ENCODE results near the gene PPP6R2. TPM values are rescaled to one million over a fixed set of nuclear protein-coding genes. Genes with fewer than 3 reads are reported as not detected.

The PPP6R2 gene
- total RNA-seq, 1 donor: 61.2 TPM

DNA sequence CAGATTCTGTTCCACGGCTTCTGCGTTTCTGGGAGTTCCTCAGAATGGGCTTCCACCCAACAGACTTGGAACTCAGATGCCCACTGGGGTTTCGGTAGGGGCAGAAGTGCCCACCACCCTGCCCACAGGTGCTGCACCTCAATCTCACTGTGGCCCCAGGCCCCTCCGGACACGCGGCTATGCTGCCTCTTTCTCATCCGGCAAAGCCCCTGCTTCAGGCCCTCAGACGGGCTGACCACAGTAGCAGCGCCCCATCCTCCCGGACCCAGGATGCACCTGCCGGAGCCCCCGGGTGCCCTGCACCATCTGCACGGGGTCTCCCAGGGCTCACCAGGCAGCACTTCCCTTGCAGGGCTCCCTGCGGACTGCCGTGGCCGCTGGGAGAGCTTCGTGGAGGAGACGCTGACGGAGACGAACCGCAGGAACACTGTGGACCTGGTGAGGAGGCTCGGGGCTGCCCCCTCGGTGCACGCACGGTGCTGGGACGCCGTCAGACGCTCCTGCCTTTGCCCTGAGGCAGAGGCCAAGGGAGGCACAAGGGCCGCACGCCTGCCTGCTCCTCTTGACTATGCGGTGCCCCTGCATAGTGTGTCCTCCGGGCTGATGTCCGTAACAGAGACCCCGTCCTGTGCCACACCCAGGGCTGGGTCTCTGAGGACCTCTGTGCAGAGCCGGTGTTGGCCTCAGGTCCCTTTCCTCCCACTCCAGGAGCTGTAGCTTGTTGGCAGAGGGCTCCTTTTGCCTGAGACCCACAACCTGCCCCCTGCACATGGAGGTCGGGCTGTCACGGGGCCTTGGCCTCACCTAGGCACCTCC is 93.1 kb downstream of the PPP6R2 start:
- H2AFZ ChIP-seq (ENCODE audit: low read length): no peak overlapping the region
- no peak overlapping the region for H3K4me2 ChIP-seq (ENCODE audit: insufficient read depth, low read length)
- no peaks in the 10 kb centered on the region for H3K9me3 ChIP-seq (ENCODE audit: low read depth, low read length)
- H4K20me1 ChIP-seq (ENCODE audit: insufficient read depth, low read length): peaks cover 5% of the 10 kb centered on the region
- peaks cover 36% of the 10 kb centered on the region for H3K36me3 ChIP-seq (ENCODE audit: insufficient read depth, low read length)
- H3K79me2 ChIP-seq (ENCODE audit: insufficient read depth, low read length): no peaks in the 10 kb centered on the region
- no peaks in the 10 kb centered on the region for H3K4me1 ChIP-seq (ENCODE audit: insufficient read depth, low read length)
- peak; percentile 58 for DNase-seq (ENCODE audit: insufficient read length, low spot score, missing footprints)
- H3K4me3 ChIP-seq (ENCODE audit: insufficient read depth, low read length): no peak overlapping the region
- no peaks in the 10 kb centered on the region for H3K27me3 ChIP-seq (ENCODE audit: insufficient read depth, low read length)
- no peak overlapping the region for H3K27ac ChIP-seq (ENCODE audit: low read depth, low read length)
- TF ChIP-seq, protein P1, sequence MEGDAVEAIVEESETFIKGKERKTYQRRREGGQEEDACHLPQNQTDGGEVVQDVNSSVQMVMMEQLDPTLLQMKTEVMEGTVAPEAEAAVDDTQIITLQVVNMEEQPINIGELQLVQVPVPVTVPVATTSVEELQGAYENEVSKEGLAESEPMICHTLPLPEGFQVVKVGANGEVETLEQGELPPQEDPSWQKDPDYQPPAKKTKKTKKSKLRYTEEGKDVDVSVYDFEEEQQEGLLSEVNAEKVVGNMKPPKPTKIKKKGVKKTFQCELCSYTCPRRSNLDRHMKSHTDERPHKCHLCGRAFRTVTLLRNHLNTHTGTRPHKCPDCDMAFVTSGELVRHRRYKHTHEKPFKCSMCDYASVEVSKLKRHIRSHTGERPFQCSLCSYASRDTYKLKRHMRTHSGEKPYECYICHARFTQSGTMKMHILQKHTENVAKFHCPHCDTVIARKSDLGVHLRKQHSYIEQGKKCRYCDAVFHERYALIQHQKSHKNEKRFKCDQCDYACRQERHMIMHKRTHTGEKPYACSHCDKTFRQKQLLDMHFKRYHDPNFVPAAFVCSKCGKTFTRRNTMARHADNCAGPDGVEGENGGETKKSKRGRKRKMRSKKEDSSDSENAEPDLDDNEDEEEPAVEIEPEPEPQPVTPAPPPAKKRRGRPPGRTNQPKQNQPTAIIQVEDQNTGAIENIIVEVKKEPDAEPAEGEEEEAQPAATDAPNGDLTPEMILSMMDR (IDR thresholded peaks at IDR 0.05; ENCODE audit: extremely low read depth, low read depth, low read length): no peak

DNA sequence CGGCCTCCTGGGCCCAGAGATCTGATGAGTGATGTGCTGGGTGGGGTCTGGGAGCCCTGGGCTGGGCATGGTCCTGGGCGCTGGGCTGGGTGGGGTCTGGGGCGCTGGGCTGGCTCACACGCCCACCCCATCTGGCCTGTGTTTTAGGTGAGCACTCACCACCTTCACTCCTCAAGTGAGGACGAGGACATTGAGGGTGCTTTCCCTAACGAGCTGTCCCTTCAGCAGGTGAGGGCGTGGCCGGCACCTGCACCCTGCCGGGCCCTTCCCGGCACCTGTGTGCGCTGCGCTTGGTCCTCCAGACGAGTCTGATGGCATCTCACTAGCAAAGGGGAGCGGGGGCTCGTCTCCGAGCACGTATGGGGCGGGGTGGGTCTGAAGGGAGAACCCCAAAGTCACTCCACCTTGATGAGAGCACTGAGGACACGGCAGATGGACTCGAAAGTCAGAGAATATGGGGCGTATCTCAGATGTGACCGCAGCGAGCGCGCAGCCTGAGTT is 93.8 kb downstream of the PPP6R2 start:
- no peak overlapping the region for H3K4me3 ChIP-seq (ENCODE audit: insufficient read depth, low read length)
- peak; percentile 54 for DNase-seq (ENCODE audit: insufficient read length, low spot score, missing footprints)
- H3K9me3 ChIP-seq (ENCODE audit: low read depth, low read length): no peaks in the 10 kb centered on the region
- H3K36me3 ChIP-seq (ENCODE audit: insufficient read depth, low read length): peaks cover 30% of the 10 kb centered on the region
- peaks cover 3% of the 10 kb centered on the region for H4K20me1 ChIP-seq (ENCODE audit: insufficient read depth, low read length)
- no peaks in the 10 kb centered on the region for H3K79me2 ChIP-seq (ENCODE audit: insufficient read depth, low read length)
- no peak overlapping the region for H2AFZ ChIP-seq (ENCODE audit: low read length)
- H3K27ac ChIP-seq (ENCODE audit: low read depth, low read length): no peak overlapping the region
- H3K4me2 ChIP-seq (ENCODE audit: insufficient read depth, low read length): no peak overlapping the region
- no peaks in the 10 kb centered on the region for H3K27me3 ChIP-seq (ENCODE audit: insufficient read depth, low read length)
- H3K4me1 ChIP-seq (ENCODE audit: insufficient read depth, low read length): no peaks in the 10 kb centered on the region
- TF ChIP-seq, protein P1 (IDR thresholded peaks at IDR 0.05; ENCODE audit: extremely low read depth, low read depth, low read length): no peak

DNA sequence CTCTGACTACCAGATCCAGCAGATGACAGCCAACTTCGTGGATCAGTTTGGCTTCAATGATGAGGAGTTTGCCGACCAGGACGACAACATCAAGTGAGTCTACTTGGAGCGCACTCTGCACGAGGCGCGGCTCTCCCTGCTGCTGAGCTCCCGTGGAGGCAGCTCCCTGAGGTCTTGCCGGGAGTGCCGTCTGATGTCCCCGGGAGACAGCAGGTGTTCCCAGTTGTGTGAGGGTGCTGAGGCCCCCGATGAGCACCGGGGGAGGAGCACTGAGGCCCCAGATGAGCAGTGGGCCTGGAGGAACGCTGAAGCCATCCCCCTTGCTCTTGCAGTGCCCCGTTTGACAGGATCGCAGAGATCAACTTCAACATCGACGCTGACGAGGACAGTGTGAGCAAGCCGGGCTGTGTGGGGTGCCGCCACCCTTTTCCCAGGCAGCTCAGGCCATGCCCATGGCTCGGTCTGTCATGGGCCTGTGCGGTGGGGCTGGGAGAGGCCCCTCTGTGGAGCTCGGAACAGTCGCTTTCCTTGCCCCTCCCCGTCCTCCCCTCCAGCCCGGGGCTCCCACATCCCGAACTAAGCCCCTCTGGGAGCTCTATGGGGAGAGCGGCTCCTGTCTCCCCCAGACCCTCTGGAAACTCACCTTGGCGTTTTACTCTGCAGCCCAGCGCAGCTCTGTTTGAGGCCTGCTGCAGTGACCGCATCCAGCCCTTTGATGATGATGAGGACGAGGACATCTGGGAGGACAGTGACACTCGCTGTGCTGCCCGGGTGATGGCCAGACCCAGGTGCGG is 94.6 kb downstream of the PPP6R2 start:
- peaks cover 3% of the 10 kb centered on the region for H4K20me1 ChIP-seq (ENCODE audit: insufficient read depth, low read length)
- peaks cover 23% of the 10 kb centered on the region for H3K36me3 ChIP-seq (ENCODE audit: insufficient read depth, low read length)
- TF ChIP-seq, protein P1 (IDR thresholded peaks at IDR 0.05; ENCODE audit: extremely low read depth, low read depth, low read length): no peak
- no peaks in the 10 kb centered on the region for H3K9me3 ChIP-seq (ENCODE audit: low read depth, low read length)
- no peaks in the 10 kb centered on the region for H3K27me3 ChIP-seq (ENCODE audit: insufficient read depth, low read length)
- H3K4me1 ChIP-seq (ENCODE audit: insufficient read depth, low read length): no peaks in the 10 kb centered on the region
- H3K79me2 ChIP-seq (ENCODE audit: insufficient read depth, low read length): no peaks in the 10 kb centered on the region
- no peak overlapping the region for H2AFZ ChIP-seq (ENCODE audit: low read length)
- DNase-seq (ENCODE audit: insufficient read length, low spot score, missing footprints): no peak
- H3K27ac ChIP-seq (ENCODE audit: low read depth, low read length): no peak overlapping the region
- H3K4me3 ChIP-seq (ENCODE audit: insufficient read depth, low read length): no peak overlapping the region
- H3K4me2 ChIP-seq (ENCODE audit: insufficient read depth, low read length): no peak overlapping the region
